Measurements from ENCODE around the gene ATF6.

GRCh38 chr1:161778522-161778921 lies 12.4 kb downstream of the ATF6 start:
- TF ChIP-seq FOSL2 (IDR thresholded peaks at IDR 0.05), result no peak
- no peak for TF ChIP-seq FOSL2 (CRISPR knock-in tag; IDR thresholded peaks at IDR 0.05)
- no peak for TF ChIP-seq CTCF (IDR thresholded peaks at IDR 0.05)
- no peak for TF ChIP-seq CBX2 (IDR thresholded peaks at IDR 0.05; ENCODE audit: borderline replicate concordance, low read depth)
- no peak for TF ChIP-seq JUNB (IDR thresholded peaks at IDR 0.05)
